Omental fat pad (tissue), 4 donors: Measurements from ENCODE around the gene ZBTB25. TPM values are rescaled to one million over a fixed set of nuclear protein-coding genes. Genes with fewer than 3 reads are reported as not detected.
A peak's percentile ranks its signal among the peaks of the same experiment; 100 is the strongest.

Source experiments
- ATAC-seq: fragments of 150-250 bp; one replicate; pipeline ENCODE4 v1.9.1; 2016; ENCODE audit warnings: mild to moderate bottlenecking, moderate library complexity; ENCODE audit not compliant: low FRiP score
- DNase-seq: peaks from one replicate; pipeline ENCODE4 v3.0.0-alpha.2; 2019; ENCODE audit warnings: low spot score
- CTCF ChIP-seq, 3 donors: fragments of 450-650 bp; IDR thresholded peaks; one replicate each; pipeline ENCODE4 v1.5.1; 2016 to 2017; ENCODE audit warnings: antibody characterized with exemption in 3 of 3, mild to moderate bottlenecking in 3 of 3, moderate library complexity in 2 of 3
- total RNA-seq, 4 donors: library from RNA; depleted of rRNA; stranded (reverse); fragments of >200 nt; gene quantifications; one replicate each; pipeline ENCODE4 v1.1.0, GENCODE V29; 2016

Gene ZBTB25
- total RNA-seq, 4 donors from 2014 or later: 5.5 to 12.3 (median 8.6) TPM

DNA sequence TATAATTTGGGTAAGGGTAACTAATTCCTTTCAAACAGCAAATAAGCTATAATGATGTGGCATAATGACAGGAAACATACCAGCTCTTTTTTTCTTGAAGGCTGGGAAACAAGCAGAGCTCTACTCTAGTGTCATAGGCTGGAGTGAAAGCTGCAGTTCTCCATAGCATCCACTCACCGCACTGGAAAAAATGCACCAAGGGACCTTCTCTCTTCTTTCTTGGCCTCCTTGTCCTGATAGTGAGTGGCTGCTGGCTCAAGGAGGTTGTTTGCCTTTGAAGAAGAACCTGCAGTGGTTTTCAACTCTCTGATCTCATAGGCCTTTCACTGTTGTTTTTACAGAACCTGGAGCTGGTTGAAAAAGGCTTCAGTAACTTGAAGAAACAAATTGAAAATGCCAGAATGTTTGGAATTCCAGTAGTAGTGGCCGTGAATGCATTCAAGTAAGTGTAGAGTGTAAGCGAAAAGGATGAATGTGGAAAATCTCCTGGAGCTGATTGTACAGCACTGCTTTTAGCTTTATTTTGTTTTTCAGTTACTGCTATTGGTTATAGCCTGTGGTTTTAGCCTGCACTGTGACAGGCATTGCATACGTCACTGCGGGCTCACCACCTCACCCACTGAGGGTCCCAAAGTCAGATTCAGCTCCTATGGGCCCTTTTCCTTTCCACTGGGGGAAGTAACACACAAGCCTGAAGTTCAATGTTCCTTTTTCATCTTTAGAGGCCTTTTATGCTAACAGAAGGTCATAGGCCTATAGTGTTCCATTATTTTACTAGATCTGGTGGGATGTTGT lies 55.6 kb downstream of the ZBTB25 start:
- DNase-seq (no peak), ATAC-seq (no peak)
- TF ChIP-seq CTCF (IDR thresholded peaks at IDR 0.05): no peak

DNA sequence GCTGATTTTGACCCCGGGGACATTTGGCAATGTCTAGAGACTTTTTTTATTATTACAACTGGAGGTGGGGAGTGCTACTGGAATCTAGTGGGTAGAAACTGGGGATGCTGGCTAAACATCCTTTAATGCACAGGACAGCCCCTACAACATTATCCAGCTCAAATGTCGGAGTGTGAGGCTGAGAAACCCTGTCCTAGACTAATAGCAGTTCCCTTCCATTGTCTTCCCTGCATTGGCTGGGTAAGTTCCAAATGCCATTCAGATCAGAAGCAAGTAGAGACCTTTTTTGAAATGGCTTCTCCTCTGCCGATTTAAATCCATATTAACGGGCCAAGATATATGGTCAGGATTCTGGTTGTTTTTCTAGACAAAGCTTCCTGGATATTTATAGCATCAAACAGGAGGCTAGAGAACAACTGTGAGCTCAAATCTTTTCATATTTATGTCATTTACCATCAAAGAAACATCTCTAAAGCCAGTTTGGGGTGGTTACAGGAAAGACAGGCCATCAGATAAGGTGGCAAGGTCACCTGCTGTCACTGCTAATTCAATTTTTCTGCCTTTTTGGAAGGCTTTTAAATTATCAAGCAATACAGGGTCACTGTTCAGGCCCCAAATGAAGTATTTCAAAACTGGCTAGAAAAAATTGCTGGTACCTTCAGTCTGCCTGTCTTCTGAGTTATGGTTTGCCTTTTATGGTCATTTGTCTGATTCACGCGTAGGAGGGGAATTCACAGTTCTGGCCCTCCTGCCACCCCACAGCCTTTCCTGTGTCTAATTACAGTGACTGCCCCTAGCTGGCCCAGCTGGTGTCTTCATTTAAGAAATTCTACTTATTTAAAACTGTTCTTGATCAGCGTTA lies 58.4 kb downstream of the ZBTB25 start:
- ATAC-seq (peak; percentile 79), DNase-seq (no peak)

GRCh38 chr14:64444140-64444539 lies 59.5 kb downstream of the ZBTB25 start:
- no peak for TF ChIP-seq CTCF (IDR thresholded peaks at IDR 0.05)
- DNase-seq: no peak

More for the DNA sequence above, 58.4 kb downstream of the ZBTB25 start:
- no peak for TF ChIP-seq CTCF (IDR thresholded peaks at IDR 0.05)

GRCh38 chr14:64442300-64442988 lies 61.2 kb downstream of the ZBTB25 start:
- ATAC-seq (no peak), DNase-seq (no peak)

More at GRCh38 chr14:64444140-64444539, 59.5 kb downstream of the ZBTB25 start:
- ATAC-seq: no peak

GRCh38 chr14:64440494-64440893 lies 63.1 kb downstream of the ZBTB25 start:
- TF ChIP-seq CTCF (IDR thresholded peaks at IDR 0.05): no peak
- no peak for ATAC-seq
- no peak for DNase-seq

More at GRCh38 chr14:64442300-64442988, 61.2 kb downstream of the ZBTB25 start:
- TF ChIP-seq CTCF (IDR thresholded peaks at IDR 0.05): no peak

- DNase-seq: no peak
- ATAC-seq: no peak
- no peak for TF ChIP-seq CTCF (IDR thresholded peaks at IDR 0.05)
Measured at GRCh38 chr14:64439141-64439540, 64.5 kb downstream of the ZBTB25 start.
